ENCODE measurements around the gene PTPN4.

DNA sequence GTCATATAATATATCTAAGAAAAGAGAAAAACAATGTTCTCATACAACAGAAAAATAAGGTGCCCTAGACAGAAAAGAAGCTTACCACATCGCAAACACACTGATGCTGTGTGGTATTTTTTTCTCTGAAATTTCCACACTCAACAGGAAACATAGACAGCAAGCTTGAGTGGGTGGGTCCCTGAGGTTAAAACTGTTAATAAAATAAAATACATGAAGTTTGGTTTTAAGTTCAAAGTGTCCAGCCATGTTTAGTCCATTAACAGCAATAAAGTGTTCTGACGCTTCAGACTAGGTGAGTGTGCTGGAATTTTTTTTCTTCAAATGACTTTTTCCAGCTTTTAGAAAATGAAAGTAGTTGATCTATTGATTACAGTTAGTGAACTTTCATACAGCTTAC is 169.8 kb downstream of the PTPN4 start:
- no peak for TF ChIP-seq GABPA (IDR thresholded peaks at IDR 0.05; ENCODE audit: low read depth)
- TF ChIP-seq CTCF (IDR thresholded peaks at IDR 0.05; ENCODE audit: insufficient read depth, low read length) = no peak
